Coronary artery (tissue), 2 donors: ENCODE data around the gene DCANP1.

Source experiments
- DNase-seq: peaks from one replicate; pipeline ENCODE4 v3.0.0-alpha.2; 2017; ENCODE audit warnings: low spot score
- H3K27ac ChIP-seq, 2 donors: fragments of 200-600 bp; sonication (generic); one replicate each; pipeline ENCODE4 v1.5.1; 2016 to 2019
- H3K4me3 ChIP-seq: fragments of 200-600 bp; sonication (generic); 2 replicates; pipeline ENCODE4 v1.5.1; 2016; ENCODE audit warnings: mild to moderate bottlenecking, moderate library complexity
- TF ChIP-seq, protein P1 (sequence below): fragments of 200-600 bp; sonication (generic); IDR thresholded peaks from one replicate; pipeline ENCODE4 v1.5.1; 2019; ENCODE audit warnings: antibody characterized with exemption

The DCANP1 gene

DNA sequence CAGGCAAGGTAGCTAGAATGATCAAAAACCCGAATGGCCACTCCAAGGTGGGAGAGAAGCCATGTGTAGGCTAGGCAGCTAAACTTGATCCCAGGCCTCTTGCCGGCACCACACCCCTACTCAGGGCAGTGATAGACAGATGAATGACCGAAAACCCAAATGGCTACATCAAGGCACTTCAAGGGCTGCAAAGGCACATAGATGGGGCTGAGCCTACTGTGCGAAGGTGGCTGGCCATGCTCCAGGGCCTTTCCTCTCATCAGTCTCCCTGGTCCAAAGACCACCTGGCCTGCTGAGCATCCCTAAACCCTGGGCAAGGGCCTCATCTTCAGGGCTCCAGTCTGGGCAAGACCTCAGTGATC is 8.7 kb upstream of the DCANP1 start:
- TF ChIP-seq, protein P1, sequence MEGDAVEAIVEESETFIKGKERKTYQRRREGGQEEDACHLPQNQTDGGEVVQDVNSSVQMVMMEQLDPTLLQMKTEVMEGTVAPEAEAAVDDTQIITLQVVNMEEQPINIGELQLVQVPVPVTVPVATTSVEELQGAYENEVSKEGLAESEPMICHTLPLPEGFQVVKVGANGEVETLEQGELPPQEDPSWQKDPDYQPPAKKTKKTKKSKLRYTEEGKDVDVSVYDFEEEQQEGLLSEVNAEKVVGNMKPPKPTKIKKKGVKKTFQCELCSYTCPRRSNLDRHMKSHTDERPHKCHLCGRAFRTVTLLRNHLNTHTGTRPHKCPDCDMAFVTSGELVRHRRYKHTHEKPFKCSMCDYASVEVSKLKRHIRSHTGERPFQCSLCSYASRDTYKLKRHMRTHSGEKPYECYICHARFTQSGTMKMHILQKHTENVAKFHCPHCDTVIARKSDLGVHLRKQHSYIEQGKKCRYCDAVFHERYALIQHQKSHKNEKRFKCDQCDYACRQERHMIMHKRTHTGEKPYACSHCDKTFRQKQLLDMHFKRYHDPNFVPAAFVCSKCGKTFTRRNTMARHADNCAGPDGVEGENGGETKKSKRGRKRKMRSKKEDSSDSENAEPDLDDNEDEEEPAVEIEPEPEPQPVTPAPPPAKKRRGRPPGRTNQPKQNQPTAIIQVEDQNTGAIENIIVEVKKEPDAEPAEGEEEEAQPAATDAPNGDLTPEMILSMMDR: no peak
- Histone ChIP-seq H3K27ac (peak overlapping the region in 1 of 2 donors; percentile 25), H3K4me3 (no peak overlapping the region)
- DNase-seq: no peak

DNA sequence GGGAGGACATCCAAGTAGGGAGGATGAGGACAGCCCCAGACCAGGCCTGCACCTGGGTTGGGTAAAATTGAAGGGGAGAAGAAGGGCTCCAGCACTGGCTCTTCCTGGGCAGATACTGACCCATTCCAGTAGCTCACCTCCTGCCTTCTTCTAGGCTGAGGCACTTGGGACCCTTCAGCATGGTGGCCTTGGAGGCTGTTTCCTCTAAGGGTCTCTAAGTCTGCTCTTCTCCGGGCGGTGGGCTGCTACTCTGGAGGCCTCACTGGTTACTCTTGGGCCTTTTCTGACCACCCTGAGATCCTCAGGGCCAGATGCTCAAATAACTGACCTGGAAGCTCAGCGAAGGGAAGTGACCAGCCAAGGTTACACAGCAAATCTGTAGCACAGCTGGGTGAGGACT is 7.8 kb upstream of the DCANP1 start:
- H3K27ac ChIP-seq: no peak overlapping the region
- no peak overlapping the region for H3K4me3 ChIP-seq
- no peak for DNase-seq
- TF ChIP-seq, protein P1: no peak

DNA sequence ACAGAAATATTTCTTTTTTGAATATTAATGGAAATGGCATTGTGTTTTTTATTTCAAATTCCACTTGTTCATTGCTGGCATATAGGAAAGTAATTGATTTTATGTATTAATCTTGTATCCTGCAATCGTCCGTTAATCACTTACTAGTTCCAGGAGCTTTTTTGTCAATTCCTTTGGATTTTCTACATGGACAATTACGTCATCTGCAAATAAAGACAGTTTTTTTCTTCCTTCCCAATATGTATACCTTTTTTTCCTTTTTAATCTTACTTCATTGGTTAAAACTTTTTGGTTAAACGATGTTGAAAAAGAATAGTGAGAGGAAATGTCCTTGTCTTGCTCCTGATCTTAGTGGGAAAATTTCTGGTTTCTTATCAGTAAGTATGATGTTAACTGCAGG is 6.5 kb upstream of the DCANP1 start:
- TF ChIP-seq, protein P1: no peak
- H3K27ac ChIP-seq: no peak overlapping the region
- no peak overlapping the region for H3K4me3 ChIP-seq
- no peak for DNase-seq

DNA sequence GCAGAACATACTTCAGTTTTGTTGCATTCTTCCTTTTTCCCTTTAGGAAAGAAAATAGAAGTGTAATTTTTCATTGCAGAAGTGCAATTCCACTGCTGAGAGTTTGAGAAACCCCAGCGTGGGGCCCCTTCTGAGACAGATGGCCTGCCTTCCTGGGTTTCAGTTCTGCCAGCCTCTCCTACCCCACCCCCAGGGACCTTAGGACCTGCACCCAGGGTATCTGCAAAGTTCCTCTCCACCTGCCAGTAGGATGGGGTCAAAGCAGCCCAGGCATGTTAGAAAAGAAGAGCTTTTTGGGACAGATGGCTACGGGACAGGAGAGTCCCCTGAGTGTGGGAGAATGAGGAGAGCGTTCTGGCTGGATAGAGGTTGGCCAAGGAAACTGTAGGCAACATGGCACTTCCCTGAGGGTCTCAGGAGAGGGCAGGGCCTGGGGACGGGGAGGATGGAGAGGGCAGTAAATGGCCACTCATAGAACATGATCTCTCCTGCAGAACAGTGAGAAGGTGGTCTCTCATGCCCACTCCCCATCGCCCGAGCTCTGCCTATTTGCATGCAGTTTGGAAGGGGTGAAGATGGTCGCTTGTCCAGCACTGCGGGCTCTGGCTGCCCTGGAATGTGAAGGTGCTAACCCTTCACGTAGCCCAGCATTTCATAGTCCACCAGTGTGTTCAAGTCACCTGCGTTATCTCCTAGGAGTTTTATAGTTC is 5.3 kb upstream of the DCANP1 start, which contains the start of gene TIFAB:
TSS of gene TIFAB (minus strand) at position 31 of the 710 bp plus-strand sequence. CDS start 2,412 bp downstream, outside the sequence.
- DNase-seq: peak; percentile 54
- H3K27ac ChIP-seq: no peak within 1 kb of the TSS
- no peak within 1 kb of the TSS for H3K4me3 ChIP-seq
- TF ChIP-seq, protein P1: no peak

DNA sequence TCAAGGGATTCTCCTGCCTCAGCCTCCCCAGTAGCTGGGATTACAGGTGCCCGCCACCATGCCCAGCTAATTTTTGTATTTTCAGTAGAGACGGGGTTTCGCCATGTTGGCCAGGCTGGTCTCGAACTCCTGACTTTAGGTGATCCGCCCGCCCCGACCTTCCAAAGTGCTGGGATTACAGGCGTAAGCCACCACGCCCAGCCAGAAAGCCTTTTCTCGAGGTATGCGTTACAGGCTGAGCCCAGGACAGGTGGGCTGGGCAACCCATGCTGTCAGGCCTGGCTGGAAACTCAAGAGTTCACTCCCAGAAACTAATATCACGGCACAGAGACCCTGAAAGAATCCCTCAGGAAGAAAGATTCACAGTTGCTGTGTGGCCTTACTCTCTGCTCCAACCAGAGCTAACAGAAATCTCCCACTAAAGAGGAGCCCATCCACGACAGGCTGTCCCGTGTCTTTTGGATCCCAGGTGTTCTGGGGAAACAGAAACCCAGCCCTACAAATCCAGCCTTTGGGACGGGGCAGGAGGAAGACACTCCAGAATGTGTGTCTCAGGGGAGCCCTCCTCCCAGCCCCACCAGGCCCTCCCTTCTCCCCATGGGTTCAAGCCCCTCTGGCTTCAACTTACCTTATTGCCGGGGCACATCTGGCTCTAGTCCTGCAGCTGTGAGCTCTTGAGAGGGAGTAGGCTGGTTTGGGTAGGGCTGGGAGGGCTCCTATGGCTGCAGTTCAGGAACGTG is 4.6 kb upstream of the DCANP1 start:
- DNase-seq: peak; percentile 69
- TF ChIP-seq, protein P1: no peak
- no peak overlapping the region for H3K27ac ChIP-seq

DNA sequence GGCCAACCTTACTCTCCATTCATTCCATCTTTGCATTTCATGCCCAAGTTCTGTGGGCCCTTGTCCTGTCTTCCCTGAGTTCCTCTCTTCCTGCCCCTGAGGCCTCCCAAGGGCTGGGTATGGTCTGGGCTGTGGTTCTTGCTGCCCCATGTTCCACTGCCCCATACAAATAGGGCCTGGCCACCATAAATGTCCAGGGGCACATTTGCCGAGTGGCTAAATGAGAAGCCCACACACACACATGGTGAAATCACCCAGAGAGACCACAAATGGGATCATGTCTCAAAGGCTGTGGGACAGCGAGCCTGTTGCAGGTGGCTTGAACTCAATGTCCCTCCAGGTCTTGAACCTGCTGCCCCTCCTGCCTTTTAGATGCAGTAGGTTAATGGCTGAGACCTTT is 3.8 kb upstream of the DCANP1 start:
- no peak for DNase-seq
- no peak overlapping the region for H3K4me3 ChIP-seq
- TF ChIP-seq, protein P1: no peak
- H3K27ac ChIP-seq: no peak overlapping the region

More for the DNA sequence above, 4.6 kb upstream of the DCANP1 start:
- H3K4me3 ChIP-seq: no peak overlapping the region

DNA sequence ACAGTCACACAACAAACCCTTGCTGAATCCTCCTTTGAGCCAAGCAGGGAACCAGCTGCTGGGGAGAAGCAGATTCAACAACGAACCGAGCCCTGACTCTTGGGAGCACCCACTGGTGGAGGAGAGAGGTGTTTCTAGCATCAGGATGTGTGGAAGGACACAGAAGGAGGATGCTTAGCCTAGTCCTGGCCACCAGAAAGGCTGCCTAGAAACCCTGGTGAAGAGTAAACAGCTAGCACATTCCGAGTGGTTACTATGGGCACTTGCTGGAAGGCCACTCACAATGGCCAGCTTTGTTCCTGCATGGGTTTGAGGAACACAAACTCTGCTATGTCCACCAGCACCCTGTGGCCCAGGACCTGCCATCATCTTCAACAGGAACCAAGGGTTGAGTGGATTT is 3.2 kb upstream of the DCANP1 start:
- Histone ChIP-seq H3K4me3 (no peak overlapping the region), H3K27ac (no peak overlapping the region)
- no peak for DNase-seq
- TF ChIP-seq, protein P1: no peak
